Measurements from ENCODE around the gene FAM8A1.

Gene FAM8A1

DNA sequence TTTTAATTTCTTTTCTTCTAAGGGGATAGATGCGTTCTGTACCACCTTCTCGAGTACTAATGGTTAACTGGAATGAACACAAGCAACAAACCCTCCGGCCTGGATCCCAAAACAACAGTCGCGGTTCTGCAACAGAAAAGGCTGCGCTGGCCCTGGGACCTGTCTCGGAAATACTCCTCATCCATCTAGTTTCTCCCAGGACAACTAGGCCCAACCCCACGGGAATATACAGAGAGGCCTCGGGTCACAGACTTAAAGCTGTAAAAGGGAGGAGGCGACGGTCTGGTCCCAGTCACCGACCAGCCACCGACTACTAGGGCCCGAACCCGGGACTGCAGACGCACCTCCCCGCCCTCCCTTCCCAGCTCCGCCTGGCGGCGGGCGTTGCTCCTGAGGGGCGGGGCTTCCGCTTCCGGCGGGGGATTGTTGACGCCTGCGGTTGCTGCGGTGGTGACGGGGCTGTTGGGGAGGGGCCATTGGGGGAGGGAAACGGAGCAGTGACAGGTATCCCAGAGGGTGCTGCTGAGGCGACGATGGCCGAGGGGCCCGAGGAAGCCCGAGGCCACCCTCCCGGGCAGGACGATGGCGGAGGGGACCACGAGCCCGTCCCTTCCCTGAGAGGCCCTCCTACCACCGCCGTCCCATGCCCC, at the start of gene FAM8A1:
FAM8A1 (plus strand) TSS at position 426 of the 650 bp plus-strand sequence; CDS start at position 534, 108 bp downstream.
- H3K4me3 ChIP-seq (ENCODE audit: low read depth, low read length) = peak within 1 kb of the TSS; percentile 89
- DNase-seq (ENCODE audit: low read depth) = peak; percentile 86
- TF ChIP-seq CTCF (conservative IDR thresholded peaks at IDR 0.05; ENCODE audit: low read depth, low read length) = peak; percentile 72

DNA sequence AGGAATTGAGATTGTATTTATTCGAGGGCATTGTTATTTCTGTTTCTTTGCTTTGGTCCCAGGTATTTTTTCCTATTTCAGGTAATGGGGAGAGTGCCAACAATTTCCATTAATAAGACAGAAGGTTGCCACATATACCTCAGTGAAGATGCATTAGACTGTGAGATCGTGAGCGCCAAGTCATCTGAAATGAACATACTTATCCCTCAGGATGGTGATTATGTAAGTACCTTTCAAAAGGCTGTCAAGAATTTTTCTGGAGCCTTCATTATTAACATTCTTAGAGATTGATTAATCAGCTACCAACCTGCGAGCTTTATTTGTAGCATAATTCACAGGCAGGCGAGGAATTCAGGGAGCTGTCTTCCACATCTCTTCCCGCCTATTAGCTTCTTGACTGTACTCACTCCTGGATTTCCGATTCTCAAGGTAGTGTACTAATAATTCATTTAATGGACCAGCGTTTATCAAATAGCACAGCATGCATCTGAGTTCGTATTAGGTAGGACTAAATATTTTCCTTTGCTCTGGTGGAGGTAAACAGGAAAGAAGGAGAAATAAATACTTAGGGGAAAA, 48.6 kb upstream of the FAM8A1 start:
- DNase-seq (ENCODE audit: low read depth) = no peak
- H3K4me3 ChIP-seq (ENCODE audit: low read depth, low read length) = no peak overlapping the region
- no peak for TF ChIP-seq CTCF (conservative IDR thresholded peaks at IDR 0.05; ENCODE audit: low read depth, low read length)

DNA sequence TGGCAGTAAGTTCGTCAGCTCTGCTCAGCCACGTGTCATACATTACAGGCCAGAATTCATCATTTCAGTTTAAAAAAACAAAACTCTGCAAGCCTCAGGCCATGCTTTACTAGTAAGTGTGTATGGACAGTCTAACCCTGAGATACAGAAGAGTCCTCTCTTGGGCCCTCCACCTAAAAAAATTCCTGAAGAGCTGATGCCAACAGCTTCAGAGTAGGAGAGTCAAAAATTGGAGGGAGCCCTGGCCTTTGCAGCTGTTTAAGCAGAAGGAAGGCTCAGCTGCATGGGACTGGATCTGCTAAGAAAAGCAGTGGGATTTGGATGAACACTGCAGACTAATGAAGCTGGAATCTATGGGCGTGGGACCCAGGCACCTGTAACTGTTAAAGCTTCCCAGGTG, 47.2 kb upstream of the FAM8A1 start:
- TF ChIP-seq CTCF (conservative IDR thresholded peaks at IDR 0.05; ENCODE audit: low read depth, low read length) = no peak
- no peak overlapping the region for H3K4me3 ChIP-seq (ENCODE audit: low read depth, low read length)
- DNase-seq (ENCODE audit: low read depth) = no peak

DNA sequence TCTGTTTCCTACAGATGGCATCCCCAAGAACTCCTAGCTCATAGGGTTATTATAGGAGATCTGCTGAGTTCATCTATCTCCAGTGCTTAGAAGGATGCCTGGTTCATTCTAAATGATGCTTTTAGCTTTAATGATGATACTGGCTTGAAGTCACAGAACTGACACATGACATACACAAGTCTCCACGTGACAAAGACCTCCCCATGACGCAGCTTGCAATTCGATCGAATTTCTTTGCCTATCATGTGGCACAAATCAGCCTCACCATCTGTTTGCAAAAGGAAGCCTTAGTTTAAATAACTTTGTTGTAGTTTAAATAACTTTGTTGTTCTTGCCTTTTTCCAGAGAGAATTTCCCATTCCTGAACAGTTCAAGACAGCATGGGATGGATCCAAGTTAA, 44.1 kb upstream of the FAM8A1 start:
- TF ChIP-seq CTCF (conservative IDR thresholded peaks at IDR 0.05; ENCODE audit: low read depth, low read length) = no peak
- no peak for DNase-seq (ENCODE audit: low read depth)
- H3K4me3 ChIP-seq (ENCODE audit: low read depth, low read length) = no peak overlapping the region

GRCh38 chr6:17562636-17563035, 37.5 kb upstream of the FAM8A1 start:
- TF ChIP-seq CTCF (conservative IDR thresholded peaks at IDR 0.05; ENCODE audit: low read depth, low read length) = no peak
- H3K4me3 ChIP-seq (ENCODE audit: low read depth, low read length) = no peak overlapping the region
- no peak for DNase-seq (ENCODE audit: low read depth)

- no peak overlapping the region for H3K4me3 ChIP-seq (ENCODE audit: low read depth, low read length)
- TF ChIP-seq CTCF (conservative IDR thresholded peaks at IDR 0.05; ENCODE audit: low read depth, low read length) = no peak
- DNase-seq (ENCODE audit: low read depth) = no peak
Measured at GRCh38 chr6:17565399-17565798, 34.7 kb upstream of the FAM8A1 start.
